Epithelial cell of prostate (primary cell): ENCODE results near the gene SPACA4.
"Not testable (repeated sequence)": the region's sequence is repeated elsewhere in the genome, so short reads cannot be mapped to it uniquely, and the experiment has no call there.

Source experiments
- DNase-seq: peaks from one replicate; pipeline ENCODE4 v3.0.0-alpha.2; 2011; ENCODE audit warnings: low read depth, low spot score
- H3K27ac ChIP-seq: fragments of 450-650 bp; 2 replicates; pipeline ENCODE4 v1.5.1; 2017; ENCODE audit warnings: mild to moderate bottlenecking

The SPACA4 gene

GRCh38 chr19:48606463-48607358 lies at the start of gene SPACA4:
SPACA4 (plus strand) TSS chr19:48606742; CDS start chr19:48606979, 237 bp downstream.
- no peak within 1 kb of the TSS for H3K27ac ChIP-seq
- DNase-seq, result no peak

- H3K27ac ChIP-seq, result peak overlapping the region; percentile 78
- DNase-seq, result no peak
Measured at GRCh38 chr19:48556825-48557224, 49.7 kb upstream of the SPACA4 start.

GRCh38 chr19:48558018-48558684 lies 48.4 kb upstream of the SPACA4 start:
- DNase-seq, result peak; percentile 58
- peak overlapping the region; percentile 78 for H3K27ac ChIP-seq

GRCh38 chr19:48560095-48560530 lies 46.4 kb upstream of the SPACA4 start:
- DNase-seq, result no peak
- H3K27ac ChIP-seq, result no peak overlapping the region

GRCh38 chr19:48561412-48561811 lies 45.1 kb upstream of the SPACA4 start:
- no peak for DNase-seq
- no peak overlapping the region for H3K27ac ChIP-seq

- no peak for DNase-seq
Measured at GRCh38 chr19:48565090-48565489, 41.5 kb upstream of the SPACA4 start.

GRCh38 chr19:48568345-48568886 lies 38.1 kb upstream of the SPACA4 start:
- peak overlapping the region; percentile 43 for H3K27ac ChIP-seq
- DNase-seq, result no peak

More at GRCh38 chr19:48565090-48565489, 41.5 kb upstream of the SPACA4 start:
- peak overlapping the region; percentile 21 for H3K27ac ChIP-seq

- DNase-seq, result no peak
Measured at GRCh38 chr19:48569814-48570213, 36.7 kb upstream of the SPACA4 start.

GRCh38 chr19:48571378-48572162 lies 35.0 kb upstream of the SPACA4 start:
- no peak for DNase-seq
- no peak overlapping the region for H3K27ac ChIP-seq

More at GRCh38 chr19:48569814-48570213, 36.7 kb upstream of the SPACA4 start:
- no peak overlapping the region for H3K27ac ChIP-seq

GRCh38 chr19:48573163-48573505 lies 33.4 kb upstream of the SPACA4 start:
- no peak for DNase-seq
- H3K27ac ChIP-seq, result no peak overlapping the region

- no peak for DNase-seq
- no peak overlapping the region for H3K27ac ChIP-seq
Measured at GRCh38 chr19:48575931-48576622, 30.5 kb upstream of the SPACA4 start.

GRCh38 chr19:48577908-48578307 lies 28.6 kb upstream of the SPACA4 start:
- DNase-seq, H3K27ac ChIP-seq: not testable (repeated sequence)

- DNase-seq, result no peak
- no peak overlapping the region for H3K27ac ChIP-seq
Measured at GRCh38 chr19:48578891-48579290, 27.7 kb upstream of the SPACA4 start.

- DNase-seq, result no peak
Measured at GRCh38 chr19:48582168-48582567, 24.4 kb upstream of the SPACA4 start.

GRCh38 chr19:48587387-48587786 lies 19.2 kb upstream of the SPACA4 start:
- DNase-seq, result no peak
- no peak overlapping the region for H3K27ac ChIP-seq

More at GRCh38 chr19:48582168-48582567, 24.4 kb upstream of the SPACA4 start:
- no peak overlapping the region for H3K27ac ChIP-seq

GRCh38 chr19:48588670-48589401 lies 17.7 kb upstream of the SPACA4 start:
- DNase-seq, result peak; percentile 97
- H3K27ac ChIP-seq, result peak overlapping the region; percentile 56

GRCh38 chr19:48591021-48591420 lies 15.5 kb upstream of the SPACA4 start:
- DNase-seq, result no peak

GRCh38 chr19:48595171-48595570 lies 11.4 kb upstream of the SPACA4 start:
- DNase-seq, result no peak
- H3K27ac ChIP-seq, result no peak overlapping the region

More at GRCh38 chr19:48591021-48591420, 15.5 kb upstream of the SPACA4 start:
- H3K27ac ChIP-seq, result no peak overlapping the region

GRCh38 chr19:48595833-48596232 lies 10.7 kb upstream of the SPACA4 start:
- no peak for DNase-seq
- no peak overlapping the region for H3K27ac ChIP-seq
